SK-N-DZ (cell line): ENCODE measurements around the gene TM4SF18.
A peak's percentile ranks its signal among the peaks of the same experiment; 100 is the strongest.

Experiments
- DNase-seq: peaks from one replicate; pipeline ENCODE4 v3.0.0-alpha.2; 2015; ENCODE audit warnings: low spot score

TM4SF18 gene

GRCh38 chr3:149284034-149284433, 49.4 kb downstream of the TM4SF18 start:
- DNase-seq, result no peak

- no peak for DNase-seq
These were observed 50.0 kb downstream of the TM4SF18 start for GRCh38 chr3:149283401-149283800.

GRCh38 chr3:149282836-149283235, 50.6 kb downstream of the TM4SF18 start:
- DNase-seq, result no peak

GRCh38 chr3:149282322-149282721, 51.1 kb downstream of the TM4SF18 start:
- no peak for DNase-seq

- no peak for DNase-seq
These were observed 52.6 kb downstream of the TM4SF18 start for GRCh38 chr3:149280671-149281349.

- no peak for DNase-seq
These were observed 54.5 kb downstream of the TM4SF18 start for GRCh38 chr3:149278911-149279310.

GRCh38 chr3:149277331-149277813, 56.1 kb downstream of the TM4SF18 start:
- no peak for DNase-seq

GRCh38 chr3:149276619-149277018, 56.8 kb downstream of the TM4SF18 start:
- DNase-seq, result no peak

- no peak for DNase-seq
These were observed 59.2 kb downstream of the TM4SF18 start for GRCh38 chr3:149274220-149274619.

- DNase-seq, result peak; percentile 81
These were observed 60.2 kb downstream of the TM4SF18 start for GRCh38 chr3:149273096-149273751.

- no peak for DNase-seq
These were observed 61.8 kb downstream of the TM4SF18 start for GRCh38 chr3:149271669-149272068.

GRCh38 chr3:149270180-149270579, 63.3 kb downstream of the TM4SF18 start:
- no peak for DNase-seq

- DNase-seq, result no peak
These were observed 63.7 kb downstream of the TM4SF18 start for GRCh38 chr3:149269687-149270086.
